ENCODE data around the gene TCFL5. TPM values are rescaled to one million over a fixed set of nuclear protein-coding genes. Genes with fewer than 3 reads are reported as not detected.

Gene TCFL5
- polyA plus RNA-seq, 12 donors, result 7.3 to 15.2 (median 9.0) TPM; not detected in 2

DNA sequence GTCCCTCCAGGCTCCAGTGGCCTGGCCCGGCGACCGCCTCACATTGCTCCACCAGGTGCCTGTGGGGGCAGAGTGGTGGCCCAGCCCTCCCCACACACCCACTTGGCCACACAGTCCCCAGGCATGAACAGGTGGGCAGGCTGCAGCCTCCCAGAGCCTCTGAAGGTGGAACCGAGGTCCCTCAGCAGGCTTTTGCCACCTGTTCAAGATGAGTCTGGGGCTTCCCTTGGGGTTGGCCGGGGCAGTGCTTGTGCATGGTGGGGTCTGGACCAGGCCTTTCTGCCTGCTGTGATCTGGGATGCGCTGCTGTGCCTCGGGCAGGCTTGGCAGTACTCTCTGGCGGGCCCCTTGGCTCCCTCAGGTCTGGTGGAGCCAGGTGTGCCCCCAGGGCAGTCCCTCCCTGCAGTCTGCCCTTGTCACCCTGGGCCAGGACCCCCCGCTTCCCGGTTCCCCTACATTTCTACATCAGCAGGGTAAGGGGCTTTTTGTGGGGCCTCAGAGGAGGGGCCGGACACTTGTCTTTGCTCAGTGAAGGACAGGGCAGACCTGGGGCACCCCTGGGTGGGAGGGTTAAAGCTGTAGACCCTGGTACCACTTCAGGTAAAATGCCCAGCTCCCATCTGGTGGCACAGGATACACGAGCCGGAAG is 47.4 kb downstream of the TCFL5 start:
- no peak for DNase-seq

DNA sequence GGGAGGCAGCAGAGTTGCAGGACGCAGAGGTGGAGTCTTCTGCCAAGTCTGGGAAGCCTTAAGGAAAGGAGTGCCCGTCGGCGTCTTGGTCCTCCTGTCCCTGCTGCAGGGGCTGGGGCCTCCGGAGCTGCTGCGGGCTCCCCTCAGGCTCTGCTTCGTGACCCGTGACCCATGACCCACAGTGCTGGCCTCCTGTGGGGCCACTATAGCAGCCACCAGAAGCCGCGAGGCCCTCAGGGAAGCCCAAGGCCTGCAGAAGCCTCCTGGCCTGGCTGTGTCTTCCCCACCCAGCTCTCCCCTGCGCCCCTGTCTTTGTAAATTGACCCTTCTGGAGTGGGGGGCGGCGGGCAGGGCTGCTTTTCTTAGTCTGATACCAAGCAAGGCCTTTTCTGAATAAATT is 48.0 kb downstream of the TCFL5 start:
- DNase-seq, result no peak

DNA sequence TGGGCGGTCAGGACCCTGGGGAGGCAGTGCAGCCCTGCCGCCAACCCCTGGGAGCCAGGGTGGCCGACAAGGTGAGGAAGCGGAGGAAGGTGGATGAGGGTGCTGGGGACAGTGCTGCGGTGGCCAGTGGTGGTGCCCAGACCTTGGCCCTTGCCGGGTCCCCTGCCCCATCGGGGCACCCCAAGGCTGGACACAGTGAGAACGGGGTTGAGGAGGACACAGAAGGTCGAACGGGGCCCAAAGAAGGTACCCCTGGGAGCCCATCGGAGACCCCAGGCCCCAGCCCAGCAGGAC is 48.8 kb downstream of the TCFL5 start:
- no peak for DNase-seq

DNA sequence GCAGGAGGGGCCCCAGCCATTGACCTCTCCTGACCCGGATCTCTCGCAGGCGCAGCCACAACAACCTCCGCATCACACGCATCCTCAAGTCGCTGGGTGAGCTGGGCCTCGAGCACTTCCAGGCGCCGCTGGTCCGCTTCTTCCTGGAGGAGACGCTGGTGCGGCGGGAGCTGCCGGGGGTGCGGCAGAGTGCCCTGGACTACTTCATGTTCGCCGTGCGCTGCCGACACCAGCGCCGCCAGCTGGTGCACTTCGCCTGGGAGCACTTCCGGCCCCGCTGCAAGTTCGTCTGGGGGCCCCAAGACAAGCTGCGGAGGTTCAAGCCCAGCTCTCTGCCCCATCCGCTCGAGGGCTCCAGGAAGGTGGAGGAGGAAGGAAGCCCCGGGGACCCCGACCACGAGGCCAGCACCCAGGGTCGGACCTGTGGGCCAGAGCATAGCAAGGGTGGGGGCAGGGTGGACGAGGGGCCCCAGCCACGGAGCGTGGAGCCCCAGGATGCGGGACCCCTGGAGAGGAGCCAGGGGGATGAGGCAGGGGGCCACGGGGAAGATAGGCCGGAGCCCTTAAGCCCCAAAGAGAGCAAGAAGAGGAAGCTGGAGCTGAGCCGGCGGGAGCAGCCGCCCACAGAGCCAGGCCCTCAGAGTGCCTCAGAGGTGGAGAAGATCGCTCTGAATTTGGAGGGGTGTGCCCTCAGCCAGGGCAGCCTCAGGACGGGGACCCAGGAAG is 49.3 kb downstream of the TCFL5 start:
- no peak for DNase-seq

DNA sequence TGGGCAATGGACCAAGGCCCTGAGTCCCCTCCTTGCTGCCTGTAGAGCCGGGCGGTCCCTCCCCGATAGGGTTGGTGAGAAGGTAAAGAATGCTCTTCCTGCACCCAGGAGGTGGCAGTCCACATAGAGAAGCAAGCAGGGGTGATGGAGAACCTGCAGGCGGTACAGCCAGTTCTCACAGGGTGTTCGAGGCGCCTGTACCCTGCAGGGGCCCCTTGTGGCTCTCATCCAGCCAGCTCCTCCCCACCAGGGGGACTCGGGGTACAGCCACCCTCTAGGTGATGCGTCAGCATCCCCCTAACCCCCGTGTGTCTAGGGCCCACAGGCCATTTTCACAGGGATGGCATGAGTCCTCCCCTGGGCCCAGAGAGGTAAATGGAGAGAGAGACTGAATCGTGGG is 49.9 kb downstream of the TCFL5 start:
- DNase-seq, result no peak

DNA sequence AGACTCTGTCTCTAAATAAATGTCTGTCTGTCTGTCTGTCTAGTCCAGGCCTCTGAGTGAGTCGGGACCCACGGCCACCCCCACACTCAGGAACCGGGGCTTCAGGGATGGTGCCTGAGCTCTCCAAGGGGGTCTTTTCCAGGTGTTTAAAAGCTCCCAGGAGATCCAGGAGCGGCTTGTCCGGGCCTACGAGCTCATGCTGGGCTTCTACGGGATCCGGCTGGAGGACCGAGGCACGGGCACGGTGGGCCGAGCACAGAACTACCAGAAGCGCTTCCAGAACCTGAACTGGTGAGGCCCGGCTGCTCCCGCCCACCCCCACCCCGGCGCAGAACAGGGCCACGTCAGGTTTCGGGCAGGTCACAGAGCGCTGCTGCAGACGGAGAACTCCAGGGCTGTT is 50.3 kb downstream of the TCFL5 start:
- DNase-seq, result no peak

DNA sequence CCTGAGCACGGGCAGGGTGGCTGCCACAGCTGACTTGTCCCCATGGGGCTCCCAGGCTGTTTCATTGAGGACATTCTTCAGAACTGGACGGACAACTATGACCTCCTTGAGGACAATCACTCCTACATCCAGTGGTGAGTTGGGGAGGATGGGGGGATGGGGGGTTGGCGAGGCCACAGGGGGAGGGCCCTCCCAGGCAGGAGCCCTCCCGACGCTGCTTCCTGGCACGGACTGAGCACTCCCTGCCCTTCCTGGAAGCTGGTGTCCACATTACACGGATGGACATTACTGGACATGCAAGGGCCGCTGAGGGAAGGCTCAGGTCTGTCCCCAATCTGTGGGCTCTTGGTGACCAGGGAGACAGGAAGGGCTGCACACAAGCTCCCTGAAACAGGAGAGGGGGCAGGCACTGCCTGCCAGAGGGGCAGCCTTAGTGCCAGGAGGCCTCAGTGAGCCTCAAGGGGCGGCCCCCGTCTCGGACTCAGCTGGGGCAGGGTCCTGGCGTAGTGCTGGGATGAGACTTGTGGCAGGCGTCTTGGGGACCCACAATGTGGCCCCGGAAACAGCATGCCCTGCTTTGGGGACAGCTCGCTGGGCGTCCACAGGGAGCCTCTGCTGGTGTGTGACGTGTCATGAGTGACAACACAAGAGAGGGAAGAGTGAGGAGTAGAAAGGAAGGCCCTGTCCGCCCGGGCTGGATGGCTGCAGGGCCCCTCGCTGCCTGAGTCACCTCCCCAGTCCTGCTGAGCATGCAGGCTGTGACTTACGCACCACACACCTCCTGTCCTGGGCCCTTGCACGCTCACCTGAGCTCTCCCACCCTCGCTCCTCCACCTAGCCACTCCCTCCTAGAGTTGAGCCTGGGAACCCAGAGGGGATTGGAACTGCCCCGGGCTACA is 51.8 kb downstream of the TCFL5 start:
- no peak for DNase-seq

DNA sequence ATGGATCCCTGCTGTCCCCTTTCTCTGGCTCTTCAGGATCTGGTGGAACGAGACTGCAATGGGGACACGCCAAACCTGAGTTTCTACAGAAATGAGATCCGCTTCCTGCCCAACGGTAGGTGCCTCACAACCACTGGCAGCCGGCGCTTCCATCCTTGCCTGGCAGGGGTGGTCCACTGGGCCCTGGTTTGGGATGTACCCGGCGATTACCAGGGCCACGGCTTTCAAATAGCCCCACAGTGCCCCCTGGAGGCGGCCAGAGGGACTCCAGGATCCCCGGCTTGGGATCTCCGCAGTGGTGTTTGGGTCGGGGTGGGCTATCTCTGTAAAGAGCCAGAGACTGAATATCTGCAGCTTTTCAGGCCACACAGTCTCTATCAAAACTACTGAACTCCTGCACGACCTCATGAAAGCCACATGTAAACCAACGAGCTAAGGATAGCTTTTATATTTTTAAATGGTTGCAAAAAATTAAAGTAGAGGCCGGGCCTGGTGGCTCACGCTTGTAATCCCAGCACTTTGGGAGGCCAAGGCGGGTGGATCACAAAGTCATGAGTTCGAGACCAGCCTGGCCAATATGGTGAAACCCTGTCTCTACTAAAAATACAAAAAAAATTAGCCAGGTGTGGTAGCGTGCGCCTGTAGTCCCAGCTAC is 53.3 kb downstream of the TCFL5 start:
- peak; percentile 69 for DNase-seq

DNA sequence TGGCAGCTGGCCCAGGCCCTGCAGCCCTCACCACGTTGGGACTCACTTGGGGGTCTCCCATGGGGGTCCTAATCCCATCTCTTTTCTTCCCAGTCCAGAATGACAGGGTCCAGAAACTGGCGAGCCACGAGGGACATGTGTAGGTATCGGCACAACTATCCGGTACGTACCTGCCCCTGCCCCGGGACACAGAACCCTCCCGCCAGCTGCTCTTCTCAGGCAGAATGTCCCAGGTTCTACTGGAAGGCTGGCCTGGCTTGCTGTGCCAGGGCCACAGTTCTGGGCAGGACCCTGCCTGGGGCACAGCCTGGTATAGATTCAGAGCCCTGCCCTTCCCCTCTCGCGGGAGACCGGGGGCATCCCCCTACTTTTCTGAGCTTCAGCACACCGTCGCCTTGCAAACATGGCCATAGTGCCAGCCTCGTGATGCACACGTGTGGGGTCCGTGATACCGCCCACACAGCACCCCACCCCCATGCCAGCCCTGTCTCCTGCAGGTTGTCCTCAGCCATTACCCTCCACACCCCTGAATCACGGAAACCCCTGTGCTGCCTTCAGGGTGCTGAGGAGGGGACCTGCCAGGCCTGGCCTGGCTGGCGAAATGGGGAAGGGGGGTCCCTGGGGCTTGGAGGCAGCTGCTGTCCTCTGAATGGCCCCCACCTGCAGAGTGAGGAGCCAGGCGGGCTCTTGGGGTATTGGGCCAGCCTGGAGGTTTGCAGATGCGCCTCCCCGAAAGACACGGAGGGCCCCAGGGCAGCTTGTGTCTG is 54.0 kb downstream of the TCFL5 start:
- no peak for DNase-seq

DNA sequence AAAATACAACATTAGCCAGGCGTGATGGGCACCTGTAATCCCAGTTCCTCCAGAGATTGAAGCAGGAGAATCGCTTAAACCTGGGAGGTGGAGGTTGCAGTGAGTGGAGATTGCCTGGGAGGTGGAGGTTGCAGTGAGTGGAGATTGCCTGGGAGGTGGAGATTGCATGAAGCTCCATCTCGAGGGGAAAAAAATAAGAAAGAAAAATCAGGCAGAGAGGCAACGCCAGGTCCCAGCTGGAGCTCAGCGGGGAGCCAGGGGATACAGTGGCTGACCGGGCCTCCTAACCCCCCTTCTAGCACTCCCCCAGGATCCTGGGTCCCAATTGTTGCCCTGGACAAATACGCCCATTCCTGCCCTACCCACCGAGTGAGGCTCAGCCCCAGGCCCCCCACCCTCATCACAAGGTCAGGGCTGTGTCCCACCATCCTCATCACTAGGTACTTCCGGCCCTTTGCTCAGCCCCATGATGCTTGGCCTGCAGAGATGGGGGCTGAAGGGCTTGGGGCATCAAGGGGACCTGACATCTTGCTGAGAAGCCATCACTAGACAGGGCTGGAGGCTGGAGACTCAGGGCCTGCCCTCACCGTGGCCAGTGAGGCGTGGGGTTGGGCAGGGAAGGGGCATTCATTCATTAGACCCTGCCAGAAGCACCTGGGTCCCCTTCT is 55.1 kb downstream of the TCFL5 start:
- no peak for DNase-seq

DNA sequence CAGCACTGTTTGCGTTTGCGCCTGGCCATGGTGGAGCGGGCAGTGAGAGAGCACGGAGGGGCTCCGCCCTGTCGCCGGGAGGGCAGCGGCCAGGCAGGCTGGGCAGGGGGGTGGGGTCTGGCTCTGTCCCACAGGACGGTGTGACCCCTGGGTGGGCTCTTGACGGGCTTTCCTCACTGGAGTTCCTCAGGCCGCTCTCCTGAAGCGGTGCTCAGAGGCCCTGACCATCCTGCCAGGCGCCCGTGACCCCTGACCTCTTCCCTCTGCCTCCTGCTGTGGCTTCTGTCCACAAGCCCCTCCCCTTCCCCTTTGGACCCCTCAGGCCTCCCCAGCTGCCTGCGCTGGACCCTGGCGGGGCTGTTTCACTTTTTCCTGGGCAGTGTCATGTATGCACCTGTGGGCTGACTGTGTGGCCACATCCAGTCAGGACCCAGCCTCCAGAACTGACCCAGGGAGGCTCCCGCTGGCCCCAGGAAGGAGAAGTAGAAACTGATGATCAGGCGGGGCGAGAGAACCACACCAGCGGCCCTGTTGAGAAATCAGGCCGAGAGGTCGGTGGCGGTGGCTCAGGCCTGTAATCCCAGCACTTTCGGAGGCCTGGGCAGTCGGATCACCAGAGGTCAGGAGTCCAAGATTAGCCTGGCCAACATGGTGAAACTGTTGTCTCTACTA is 55.8 kb downstream of the TCFL5 start:
- DNase-seq, result no peak

DNA sequence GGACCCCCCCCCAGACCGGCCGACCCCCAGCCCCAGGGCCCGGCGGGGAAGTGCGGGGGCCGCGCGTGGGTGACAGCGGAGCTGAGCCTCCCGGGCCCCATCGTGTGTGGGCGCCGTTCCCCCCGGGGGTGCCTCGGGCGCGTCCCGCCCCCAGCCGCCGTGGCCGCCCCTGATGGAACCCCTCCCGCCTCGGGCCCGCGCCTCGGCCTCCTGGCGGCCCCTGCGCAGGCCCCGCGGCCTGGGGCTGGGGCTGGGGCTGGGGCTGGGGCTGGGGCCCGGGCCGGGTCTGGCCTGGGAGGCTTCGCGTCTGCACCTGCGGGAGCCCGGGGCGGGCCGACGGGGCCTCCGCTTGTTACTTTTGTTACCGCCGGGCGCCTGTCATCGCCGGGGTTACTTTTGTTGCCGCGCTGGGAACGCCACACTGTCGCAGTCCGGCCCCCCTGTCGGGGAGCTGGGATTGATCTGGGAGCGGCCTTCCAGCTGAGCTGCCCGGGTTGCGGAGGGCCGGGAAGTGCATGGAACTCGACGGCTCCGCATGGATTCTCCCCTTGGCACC is 56.4 kb downstream of the TCFL5 start:
- DNase-seq, result no peak

DNA sequence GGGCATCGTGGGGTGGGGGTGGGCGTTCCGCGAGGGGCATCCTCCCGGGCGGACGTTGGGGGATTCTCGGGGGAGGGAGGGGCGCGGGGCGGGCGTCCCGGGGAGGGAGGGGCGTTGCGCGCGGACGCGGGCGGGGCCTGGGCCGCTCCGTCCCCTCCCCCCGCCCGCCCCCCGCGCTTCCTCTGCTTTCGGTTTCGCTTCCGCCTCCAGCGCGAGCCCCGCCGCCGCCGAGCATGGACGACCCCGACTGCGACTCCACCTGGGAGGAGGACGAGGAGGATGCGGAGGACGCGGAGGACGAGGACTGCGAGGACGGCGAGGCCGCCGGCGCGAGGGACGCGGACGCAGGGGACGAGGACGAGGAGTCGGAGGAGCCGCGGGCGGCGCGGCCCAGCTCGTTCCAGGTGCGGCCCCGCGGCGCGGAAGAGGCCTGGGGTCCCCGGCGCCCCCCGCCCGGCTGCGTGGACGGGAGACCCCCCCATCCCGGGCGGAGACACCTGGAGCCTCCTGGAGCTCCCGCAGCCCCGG is 56.9 kb downstream of the TCFL5 start, which contains the start of gene OGFR:
TSS of gene OGFR (plus strand) at position 209 of the 528 bp plus-strand sequence. CDS start at position 234, 25 bp downstream.
- peak; percentile 74 for DNase-seq

DNA sequence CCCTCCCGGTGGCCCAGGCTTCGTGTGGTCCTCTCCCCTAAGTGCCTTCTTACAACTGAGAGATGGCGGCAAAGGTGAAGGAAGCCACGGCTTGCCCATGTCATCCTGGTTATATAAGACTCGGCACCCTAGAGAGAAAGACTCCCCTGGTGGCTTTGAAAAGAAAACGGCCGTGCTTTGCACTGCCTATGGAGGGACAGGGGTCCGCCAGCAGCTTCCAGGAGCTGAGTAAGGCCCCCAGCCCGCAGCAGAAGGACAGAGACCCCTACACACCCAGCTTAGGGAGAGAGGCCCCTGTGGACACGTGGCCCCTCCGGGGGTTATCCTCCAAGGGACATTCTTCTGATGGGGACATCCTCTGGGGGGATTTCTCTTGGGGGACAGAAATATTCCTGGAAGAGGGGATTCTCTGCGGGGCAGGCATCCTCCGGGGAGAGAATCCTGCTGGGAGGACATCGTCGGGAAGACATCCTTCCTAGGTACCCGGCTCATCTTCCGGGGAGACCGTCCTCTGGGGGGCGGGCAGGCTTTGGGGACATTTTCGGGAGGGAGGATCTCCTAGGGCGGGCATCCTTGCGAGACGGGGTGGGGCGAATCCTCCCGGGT is 57.5 kb downstream of the TCFL5 start:
- DNase-seq, result no peak

DNA sequence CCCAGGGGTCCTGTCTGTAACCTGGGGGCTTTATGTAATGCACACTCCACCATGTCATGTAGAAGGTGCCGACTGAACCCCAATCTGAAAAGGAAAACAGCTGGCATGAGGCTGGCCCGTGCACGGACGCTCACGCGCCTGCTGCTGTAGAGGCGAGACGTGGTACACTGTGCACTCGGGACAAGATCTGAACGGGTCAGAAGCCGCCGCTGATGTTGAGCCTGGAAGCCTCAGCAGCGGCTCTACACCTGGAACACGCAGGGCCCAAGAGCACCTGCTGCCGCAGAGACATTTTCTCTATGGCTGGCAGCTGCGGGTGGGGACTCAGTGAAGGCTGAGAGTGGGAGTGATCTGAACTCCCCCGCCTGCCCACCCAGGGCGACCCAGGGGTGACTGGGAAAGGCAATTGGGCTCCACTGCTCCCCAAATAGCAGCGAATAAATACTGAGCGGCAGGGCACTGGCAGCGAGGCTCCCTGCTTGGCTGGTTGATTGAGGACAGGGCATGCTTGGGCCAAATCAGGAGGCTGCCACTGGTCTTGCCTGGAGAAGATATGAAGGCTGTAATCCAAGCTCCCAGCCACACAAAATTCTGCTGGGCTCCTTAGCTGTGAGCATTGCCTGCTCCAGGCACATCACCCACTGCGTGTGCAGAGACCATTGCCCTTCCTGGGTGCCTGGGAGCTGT is 59.5 kb downstream of the TCFL5 start:
- no peak for DNase-seq

DNA sequence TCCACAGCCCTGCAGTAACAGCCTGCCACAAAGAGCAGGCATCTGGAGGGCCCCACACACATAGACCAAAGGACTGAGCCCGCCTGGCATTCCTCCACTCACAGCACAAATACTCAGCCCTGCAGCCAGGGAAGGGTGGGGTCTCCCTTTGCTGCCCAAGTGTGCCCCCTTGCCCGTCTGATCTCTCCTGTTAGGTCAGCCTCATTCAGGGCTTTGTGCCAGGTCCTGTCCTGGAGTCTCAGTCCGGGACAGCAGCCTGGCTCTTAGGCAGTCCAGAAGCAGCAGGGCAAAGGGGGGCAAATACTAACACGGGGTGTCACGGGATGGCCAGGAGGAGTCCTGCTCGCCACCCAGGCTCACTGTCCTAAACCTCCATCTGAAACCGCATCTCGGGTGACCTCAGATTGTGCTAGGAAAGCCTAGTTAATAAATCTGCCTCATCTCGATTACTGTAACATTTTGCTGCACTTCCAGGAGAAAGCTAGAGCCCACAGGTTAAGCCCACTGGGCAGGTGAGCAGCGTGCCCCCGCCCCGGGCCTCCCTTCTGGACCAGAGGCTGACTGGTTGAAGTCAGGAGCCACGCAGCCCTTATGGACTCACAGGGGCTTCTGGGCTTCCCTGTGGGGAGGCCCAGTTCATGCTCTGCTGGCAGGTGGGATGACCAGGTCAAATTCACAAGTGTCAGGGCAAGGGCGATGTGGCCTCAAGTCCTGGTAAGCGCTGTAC is 60.2 kb downstream of the TCFL5 start:
- DNase-seq, result no peak

DNA sequence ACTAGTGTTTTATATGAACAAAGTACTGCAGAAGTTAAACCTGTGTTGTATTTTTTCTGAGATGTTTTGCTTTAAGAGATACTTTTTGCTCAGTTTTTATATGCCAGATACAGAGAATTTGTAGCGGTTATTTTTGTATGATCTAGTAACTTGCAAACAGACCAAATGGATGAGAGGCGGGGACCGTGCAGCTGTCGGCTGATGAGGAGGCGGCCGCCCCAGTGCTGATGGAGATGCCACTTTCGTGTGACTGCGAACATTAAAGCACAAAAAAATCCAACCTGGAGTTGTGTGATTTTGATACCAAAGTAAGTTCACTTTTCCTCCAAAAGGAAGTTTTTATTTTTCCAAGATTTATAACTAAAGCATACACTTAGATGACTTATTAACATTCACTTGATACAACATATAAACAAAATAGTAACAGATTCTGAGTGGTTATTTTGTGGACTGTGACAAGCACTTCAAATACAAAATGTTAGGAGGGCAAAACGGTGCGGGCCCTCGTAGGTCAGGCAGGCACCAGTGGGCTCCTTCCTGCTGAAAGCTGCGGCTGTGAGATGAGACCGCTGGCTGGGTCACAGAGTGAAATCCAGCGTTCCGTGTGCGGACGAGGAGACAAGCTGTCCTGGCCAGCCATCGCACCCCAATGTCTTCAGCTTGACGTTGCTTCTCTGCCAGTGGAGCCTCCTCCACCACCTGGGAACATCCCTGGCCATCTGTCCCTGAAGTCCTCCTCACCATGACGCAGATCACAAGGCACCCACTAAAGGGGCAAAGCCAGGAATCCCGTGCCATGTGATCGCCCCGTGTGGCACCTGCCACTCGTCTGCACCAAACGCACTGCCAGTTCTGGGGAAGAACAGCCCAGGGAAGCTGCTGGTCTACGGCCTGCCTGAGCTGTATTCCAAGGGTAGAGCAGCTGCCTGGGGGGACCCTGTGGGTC is 61.0 kb downstream of the TCFL5 start:
- DNase-seq, result no peak
